DOHH2 (cell line): Measurements from ENCODE around the gene DDR1.
"Not testable (repeated sequence)": the region's sequence is repeated elsewhere in the genome, so short reads cannot be mapped to it uniquely, and the experiment has no call there.

Experiments
- H3F3A ChIP-seq: fragments of 200-600 bp; sonication (generic), shearing (Covaris generic); 2 replicates; pipeline ENCODE4 v1.6.0; 2016; ENCODE audit warnings: antibody characterized with exemption, mild to moderate bottlenecking; ENCODE audit not compliant: control insufficient read depth, insufficient read depth
- H3K27ac ChIP-seq: fragments of 200-600 bp; sonication (generic); 2 replicates; pipeline ENCODE4 v1.5.1; 2014; ENCODE audit warnings: low read depth, mild to moderate bottlenecking, low read length, moderate library complexity
- H3K27me3 ChIP-seq: fragments of 200-600 bp; sonication (generic); 2 replicates; pipeline ENCODE4 v1.6.1; 2014; ENCODE audit warnings: mild to moderate bottlenecking, low read length, mixed read lengths; ENCODE audit not compliant: control insufficient read depth
- H3K36me3 ChIP-seq: fragments of 200-600 bp; sonication (generic); 2 replicates; pipeline ENCODE4 v1.6.1; 2014; ENCODE audit warnings: mild to moderate bottlenecking, low read length, moderate library complexity, mixed read lengths; ENCODE audit not compliant: control insufficient read depth
- H3K4me1 ChIP-seq: fragments of 200-600 bp; sonication (generic); 2 replicates; pipeline ENCODE4 v1.6.1; 2014; ENCODE audit warnings: mild to moderate bottlenecking, low read length, mixed read lengths; ENCODE audit not compliant: control insufficient read depth
- H3K4me2 ChIP-seq: fragments of 200-600 bp; sonication (generic); 2 replicates; pipeline ENCODE4 v1.6.0; 2014; ENCODE audit warnings: mild to moderate bottlenecking, low read length, moderate library complexity
- H3K4me3 ChIP-seq: fragments of 200-600 bp; sonication (generic); 2 replicates; pipeline ENCODE4 v1.5.1; 2014; ENCODE audit warnings: mild to moderate bottlenecking, low read length, mixed read lengths
- H3K79me2 ChIP-seq: fragments of 200-600 bp; sonication (generic); 2 replicates; pipeline ENCODE4 v1.6.1; 2014; ENCODE audit warnings: mild to moderate bottlenecking, low read length, mixed read lengths; ENCODE audit not compliant: control insufficient read depth
- H3K9me2 ChIP-seq: fragments of 200-600 bp; sonication (generic); replicated peaks from 2 replicates; pipeline ENCODE4 v1.6.1; 2014; ENCODE audit warnings: mild to moderate bottlenecking, low read length, mixed read lengths; ENCODE audit not compliant: control insufficient read depth
- H3K9me3 ChIP-seq: fragments of 200-600 bp; sonication (generic); 2 replicates; pipeline ENCODE4 v1.6.1; 2014; ENCODE audit warnings: antibody characterized with exemption, low read length, mixed read lengths; ENCODE audit not compliant: control insufficient read depth, insufficient read depth
- H4K20me1 ChIP-seq: fragments of 200-600 bp; sonication (generic); 2 replicates; pipeline ENCODE4 v1.6.0; 2014; ENCODE audit warnings: low read depth, mild to moderate bottlenecking, antibody characterized with exemption, low read length, moderate library complexity; ENCODE audit not compliant: control insufficient read depth, insufficient read depth
- CTCF ChIP-seq: fragments of 200-600 bp; sonication (generic); IDR thresholded peaks from one replicate; pipeline ENCODE4 v1.5.1; 2014; ENCODE audit warnings: antibody characterized with exemption, mild to moderate bottlenecking, low read depth, low read length; ENCODE audit not compliant: poor library complexity, severe bottlenecking
- EZH2phosphoT487 ChIP-seq: fragments of 200-600 bp; sonication (generic); IDR thresholded peaks from 2 replicates; pipeline ENCODE4 v1.6.1; 2017; ENCODE audit warnings: borderline replicate concordance, mild to moderate bottlenecking, antibody characterized with exemption, low read length, moderate library complexity, mixed read lengths

DDR1 gene

GRCh38 chr6:30926644-30927043 lies 42.3 kb downstream of the DDR1 start:
- no peaks in the 10 kb centered on the region for H3F3A ChIP-seq
- no peaks in the 10 kb centered on the region for H3K9me2 ChIP-seq
- no peaks in the 10 kb centered on the region for H3K4me1 ChIP-seq
- H3K27ac ChIP-seq = no peak overlapping the region
- no peaks in the 10 kb centered on the region for H3K79me2 ChIP-seq
- H3K36me3 ChIP-seq = peaks cover 43% of the 10 kb centered on the region
- H3K9me3 ChIP-seq = no peaks in the 10 kb centered on the region
- H3K4me3 ChIP-seq = no peak overlapping the region
- H3K27me3 ChIP-seq = no peaks in the 10 kb centered on the region
- H3K4me2 ChIP-seq = no peak overlapping the region
- H4K20me1 ChIP-seq = no peaks in the 10 kb centered on the region
- no peak for TF ChIP-seq EZH2phosphoT487

- H3F3A ChIP-seq, H3K4me2 ChIP-seq, H3K4me3 ChIP-seq, H3K79me2 ChIP-seq, H3K9me3 ChIP-seq, H3K27me3 ChIP-seq, H3K27ac ChIP-seq, H3K4me1 ChIP-seq, H3K9me2 ChIP-seq, H4K20me1 ChIP-seq: not testable (repeated sequence)
- H3K36me3 ChIP-seq = peaks cover 39% of the 10 kb centered on the region
Observed at GRCh38 chr6:30927080-30927479, 42.8 kb downstream of the DDR1 start.

GRCh38 chr6:30928677-30929076 lies 44.4 kb downstream of the DDR1 start:
- TF ChIP-seq EZH2phosphoT487 = no peak
- no peak for TF ChIP-seq CTCF
- no peak overlapping the region for H3K27ac ChIP-seq
- no peaks in the 10 kb centered on the region for H3F3A ChIP-seq
- no peak overlapping the region for H3K4me3 ChIP-seq
- no peaks in the 10 kb centered on the region for H3K9me2 ChIP-seq
- H4K20me1 ChIP-seq = no peaks in the 10 kb centered on the region
- H3K79me2 ChIP-seq = no peaks in the 10 kb centered on the region
- H3K27me3 ChIP-seq = no peaks in the 10 kb centered on the region
- peaks cover 24% of the 10 kb centered on the region for H3K36me3 ChIP-seq
- no peak overlapping the region for H3K4me2 ChIP-seq
- no peaks in the 10 kb centered on the region for H3K9me3 ChIP-seq
- H3K4me1 ChIP-seq = no peaks in the 10 kb centered on the region

- H3F3A ChIP-seq = no peaks in the 10 kb centered on the region
- H4K20me1 ChIP-seq = no peaks in the 10 kb centered on the region
- no peaks in the 10 kb centered on the region for H3K9me2 ChIP-seq
- no peak overlapping the region for H3K27ac ChIP-seq
- no peak for TF ChIP-seq EZH2phosphoT487
- no peak for TF ChIP-seq CTCF
- peaks cover 4% of the 10 kb centered on the region; the same call in 1 of the 2 replicates for H3K27me3 ChIP-seq
- no peaks in the 10 kb centered on the region for H3K4me1 ChIP-seq
- H3K79me2 ChIP-seq = no peaks in the 10 kb centered on the region
- H3K9me3 ChIP-seq = no peaks in the 10 kb centered on the region
- peaks cover 18% of the 10 kb centered on the region for H3K36me3 ChIP-seq
- no peak overlapping the region for H3K4me2 ChIP-seq
- H3K4me3 ChIP-seq = no peak overlapping the region
Observed at GRCh38 chr6:30930506-30930905, 46.2 kb downstream of the DDR1 start.
